IMR-90 (cell line): ENCODE results near the gene MRPS15. TPM values are rescaled to one million over a fixed set of nuclear protein-coding genes. Genes with fewer than 3 reads are reported as not detected.

ENCODE experiments used
- ATAC-seq: fragments of 200-7000 bp; cut with Tn5 transposase; 2 replicates; pipeline ENCODE4 v1.9.1; 2020; ENCODE audit warnings: low read depth, mild to moderate bottlenecking, moderate library complexity
- BruUV-seq: library from RNA; stranded (reverse); fragments of 400-500 nt; replicated peaks from 2 replicates; lab custom pipeline; 2021; lab: Mats Ljungman, UMichigan
- CTCF ChIA-PET: fragments of 300-600 bp; formaldehyde crosslinking; extraction: SDS; loops from one replicate; lab custom pipeline; 2021; ENCODE audit warnings: antibody characterized with exemption; lab: Yijun Ruan, JAX
- POLR2A ChIA-PET: fragments of 300-600 bp; sonication (Branson Sonifier 250); formaldehyde crosslinking; loops from one replicate; lab custom pipeline; 2022; ENCODE audit warnings: antibody characterized with exemption; ENCODE audit not compliant: unreplicated experiment; lab: Charles Lee
- DNase-seq: peaks from one replicate; pipeline ENCODE4 v3.0.0; 2013
- H2AFZ ChIP-seq: replicated peaks from 2 replicates; pipeline ENCODE3; 2013; ENCODE audit warnings: low read length, mild to moderate bottlenecking; ENCODE audit not compliant: poor library complexity
- H2AK5ac ChIP-seq: 2 replicates; pipeline ENCODE4 v1.6.1; 2013; ENCODE audit warnings: low read depth, low read length, inconsistent platforms
- H2AK9ac ChIP-seq: replicated peaks from 2 replicates; pipeline ENCODE3; 2013; ENCODE audit warnings: mild to moderate bottlenecking, low read depth, low read length, moderate library complexity; ENCODE audit not compliant: poor library complexity
- H2BK120ac ChIP-seq: 2 replicates; pipeline ENCODE4 v1.6.1; 2013; ENCODE audit warnings: low read depth, low read length, inconsistent platforms
- H2BK15ac ChIP-seq: 3 replicates; pipeline ENCODE4 v1.6.1; 2013; ENCODE audit warnings: low read depth, low read length, inconsistent platforms
- H2BK20ac ChIP-seq: 2 replicates; pipeline ENCODE4 v1.6.1; 2013; ENCODE audit warnings: low read depth, mild to moderate bottlenecking, inconsistent platforms, low read length, moderate library complexity
- H2BK5ac ChIP-seq: 2 replicates; pipeline ENCODE4 v1.6.1; 2013; ENCODE audit warnings: mild to moderate bottlenecking, low read depth, low read length, inconsistent platforms; ENCODE audit not compliant: poor library complexity, severe bottlenecking
- H3K14ac ChIP-seq: replicated peaks from 2 replicates; pipeline ENCODE4 v1.6.1; 2013; ENCODE audit warnings: low read depth, low read length, inconsistent platforms
- H3K18ac ChIP-seq: 2 replicates; pipeline ENCODE4 v1.6.1; 2013; ENCODE audit warnings: low read depth, low read length, control low read depth
- H3K23ac ChIP-seq: 2 replicates; pipeline ENCODE4 v1.6.1; 2013; ENCODE audit warnings: low read depth, low read length, inconsistent platforms
- H3K27ac ChIP-seq: 2 replicates; pipeline ENCODE4 v1.5.1; 2013; ENCODE audit warnings: mild to moderate bottlenecking, control low read depth, low read length; ENCODE audit not compliant: insufficient read depth
- H3K27me3 ChIP-seq: 2 replicates; pipeline ENCODE4 v1.6.1; 2013; ENCODE audit warnings: low read length; ENCODE audit not compliant: control insufficient read depth, insufficient read depth
- H3K36me3 ChIP-seq: 2 replicates; pipeline ENCODE4 v1.6.1; 2013; ENCODE audit warnings: low read length, mixed read lengths; ENCODE audit not compliant: control insufficient read depth, insufficient read depth
- H3K4ac ChIP-seq: 2 replicates; pipeline ENCODE4 v1.6.1; 2013; ENCODE audit warnings: low read depth, low read length, inconsistent platforms
- H3K4me1 ChIP-seq: 2 replicates; pipeline ENCODE4 v1.6.1; 2013; ENCODE audit warnings: low read length, mixed read lengths; ENCODE audit not compliant: control insufficient read depth, insufficient read depth
- H3K4me2 ChIP-seq: 2 replicates; pipeline ENCODE4 v1.6.1; 2013; ENCODE audit warnings: low read depth, mild to moderate bottlenecking, control low read depth, low read length, moderate library complexity
- H3K4me3 ChIP-seq: 2 replicates; pipeline ENCODE4 v1.5.1; 2013; ENCODE audit warnings: low read depth, mild to moderate bottlenecking, control low read depth, low read length, moderate library complexity; ENCODE audit not compliant: insufficient read depth
- H3K56ac ChIP-seq: 2 replicates; pipeline ENCODE4 v1.6.1; 2013; ENCODE audit warnings: low read length, inconsistent platforms; ENCODE audit not compliant: insufficient read depth; ENCODE audit errors: extremely low read depth
- H3K79me1 ChIP-seq, 2 experiments: 2 replicates each; pipeline ENCODE4 v1.6.1; 2013; ENCODE audit warnings: low read length in 2 of 2, inconsistent platforms in 1 of 2, low read depth in 1 of 2
- H3K9ac ChIP-seq: 2 replicates; pipeline ENCODE4 v1.6.1; 2013; ENCODE audit warnings: low read depth, low read length, control low read depth
- H3K9me1 ChIP-seq: 2 replicates; pipeline ENCODE4 v1.6.1; 2013; ENCODE audit warnings: low read length, inconsistent platforms; ENCODE audit not compliant: insufficient read depth
- H3K9me3 ChIP-seq: 2 replicates; pipeline ENCODE4 v1.6.1; 2013; ENCODE audit warnings: low read length; ENCODE audit not compliant: control insufficient read depth, insufficient read depth
- H4K20me1 ChIP-seq: 2 replicates; pipeline ENCODE4 v1.6.1; 2013; ENCODE audit warnings: low read length, inconsistent platforms; ENCODE audit not compliant: insufficient read depth
- H4K5ac ChIP-seq: 2 replicates; pipeline ENCODE4 v1.6.1; 2013; ENCODE audit warnings: mild to moderate bottlenecking, low read depth, low read length, control low read depth
- H4K8ac ChIP-seq, 2 experiments: 2 replicates each; pipeline ENCODE4 v1.6.1; 2013; ENCODE audit warnings: low read depth in 2 of 2, low read length in 2 of 2, control low read depth in 1 of 2, inconsistent platforms in 1 of 2
- H4K91ac ChIP-seq: 2 replicates; pipeline ENCODE4 v1.6.1; 2013; ENCODE audit warnings: low read depth, low read length, inconsistent platforms; ENCODE audit not compliant: insufficient read depth
- BHLHE40 ChIP-seq: fragments of 150-350 bp; IDR thresholded peaks from 2 replicates; pipeline ENCODE4 v1.6.1; 2016; ENCODE audit warnings: mild to moderate bottlenecking, low read depth, low read length
- CEBPB ChIP-seq: IDR thresholded peaks from 2 replicates; pipeline ENCODE4 v1.6.1; 2012; ENCODE audit warnings: low read depth, low read length, improper control_type of control experiment
- CTCF ChIP-seq: conservative IDR thresholded peaks from 2 replicates; pipeline ENCODE4 v1.5.1; 2012; ENCODE audit warnings: mild to moderate bottlenecking, low read depth, low read length, improper control_type of control experiment
- MAFK ChIP-seq: IDR thresholded peaks from 2 replicates; pipeline ENCODE4 v1.6.1; 2012; ENCODE audit warnings: low read depth, low read length, improper control_type of control experiment
- MAZ ChIP-seq: IDR thresholded peaks from 2 replicates; pipeline ENCODE4 v1.6.1; 2012; ENCODE audit warnings: low read depth, mild to moderate bottlenecking, low read length, improper control_type of control experiment, moderate library complexity, borderline replicate concordance
- MXI1 ChIP-seq: IDR thresholded peaks from 2 replicates; pipeline ENCODE4 v1.6.1; 2012; ENCODE audit warnings: low read depth, mild to moderate bottlenecking, low read length, moderate library complexity, borderline replicate concordance
- NFE2L2 ChIP-seq: fragments of 150-350 bp; IDR thresholded peaks from 2 replicates; pipeline ENCODE4 v1.6.1; 2016; ENCODE audit warnings: low read depth, mild to moderate bottlenecking, low read length
- POLR2A ChIP-seq: IDR thresholded peaks from 2 replicates; pipeline ENCODE4 v1.6.1; 2012; ENCODE audit warnings: mild to moderate bottlenecking, low read depth, low read length
- RAD21 ChIP-seq: IDR thresholded peaks from 2 replicates; pipeline ENCODE4 v1.6.1; 2012; ENCODE audit warnings: low read length, improper control_type of control experiment
- RCOR1 ChIP-seq: IDR thresholded peaks from 2 replicates; pipeline ENCODE4 v1.6.1; 2012; ENCODE audit warnings: mild to moderate bottlenecking, low read length, improper control_type of control experiment; ENCODE audit not compliant: insufficient replicate concordance
- RFX5 ChIP-seq: IDR thresholded peaks from 2 replicates; pipeline ENCODE4 v1.8.0; 2012; ENCODE audit warnings: low read depth, mild to moderate bottlenecking, low read length, moderate library complexity
- SMC3 ChIP-seq: fragments of 150-350 bp; IDR thresholded peaks from 2 replicates; pipeline ENCODE4 v1.6.1; 2016; ENCODE audit warnings: low read depth, mild to moderate bottlenecking, antibody characterized with exemption, low read length, moderate library complexity
- USF2 ChIP-seq: fragments of 150-350 bp; IDR thresholded peaks from 2 replicates; pipeline ENCODE4 v1.6.1; 2017; ENCODE audit warnings: mild to moderate bottlenecking, antibody characterized with exemption, low read length, low read depth
- WGBS, 2 experiments: methylation state at CpG; one replicate each; pipeline versions ENCODE4 v1.1.5 to v1.1.7; 2013; ENCODE audit warnings: missing lambda C conversion rate in 2 of 2; ENCODE audit not compliant: insufficient read length in 1 of 2; ENCODE audit errors: extremely low coverage in 2 of 2; 5-methylcytosine and 5-hydroxymethylcytosine counted together
- dilution Hi-C: fragments of 300-500 bp; cut with HindIII; formaldehyde crosslinking; loops from one replicate; pipeline ENCODE4 v1.14.3; 2018; ENCODE audit warnings: low sequenced_read_pairs; ENCODE audit not compliant: unreplicated experiment
- in situ Hi-C: fragments of 300-500 bp; cut with MboI; formaldehyde crosslinking; loops from 3 replicates; pipeline ENCODE4 v1.14.3; 2019; ENCODE audit warnings: low sequenced_read_pairs, inconsistent platforms, mixed read lengths
- intact Hi-C: fragments of 100-400 bp; cut with micrococcal nuclease; formaldehyde crosslinking; loops from 2 replicates; pipeline ENCODE4 v1.10.0; 2022
- polyA plus RNA-seq, 3 experiments: library from polyadenylated mRNA; depleted of rRNA; stranded (reverse); fragments of >200 nt; gene quantifications; 2 replicates each; pipeline ENCODE4 v1.2.3, GENCODE V29; 2012; ENCODE audit warnings: low replicate concordance in 1 of 3
- total RNA-seq: library from RNA; depleted of rRNA; stranded (reverse); fragments of >200 nt; gene quantifications from 2 replicates; pipeline ENCODE4 v1.2.3, GENCODE V29; 2012

Gene MRPS15
- total and polyA plus RNA-seq, 2 of the 4 experiments (the other 2 are of a cell fraction) = 46.1 to 77.9 TPM

- no peak overlapping the region for H3K4me3 ChIP-seq
- ATAC-seq = no peak
- H4K91ac ChIP-seq = no peak overlapping the region
- H3K9me3 ChIP-seq = no peaks in the 10 kb centered on the region
- in situ Hi-C loops = no loop called here
- H3K23ac ChIP-seq = no peak overlapping the region
- no peak overlapping the region for H4K5ac ChIP-seq
- H3K27me3 ChIP-seq = peaks cover 3% of the 10 kb centered on the region; the same call in 1 of the 2 replicates
- H3K4me2 ChIP-seq = no peak overlapping the region
- H2AFZ ChIP-seq = no peak overlapping the region
- no peak overlapping the region for H2AK5ac ChIP-seq
- H2BK20ac ChIP-seq = no peak overlapping the region
- no peak overlapping the region for H2BK15ac ChIP-seq
- no peak overlapping the region for H3K9ac ChIP-seq
- H3K18ac ChIP-seq = no peak overlapping the region
- no peaks in the 10 kb centered on the region for H3K4me1 ChIP-seq
- intact Hi-C loops = no loop called here
- no peaks in the 10 kb centered on the region for H3K9me1 ChIP-seq
- no peak overlapping the region for H2AK9ac ChIP-seq
- no peak for DNase-seq
- H3K56ac ChIP-seq = no peak overlapping the region
- H4K8ac ChIP-seq = no peak overlapping the region
- ChIA-PET CTCF (no interaction called here), POLR2A (no interaction called here)
- no peak overlapping the region for H3K27ac ChIP-seq
- no peaks in the 10 kb centered on the region for H3K36me3 ChIP-seq
- WGBS, 2 experiments = 42% methylated on average over 3 of the region's 15 CpGs; no CpG with 5 or more reads in 1 of the 2 experiments
- H2BK5ac ChIP-seq = no peak overlapping the region
- dilution Hi-C loops = no loop called here
- no peak overlapping the region for H3K4ac ChIP-seq
- TF ChIP-seq CEBPB = no peak
- no peak for TF ChIP-seq POLR2A
- TF ChIP-seq CTCF = no peak
- TF ChIP-seq RAD21 = no peak
- no peak for TF ChIP-seq NFE2L2
- no peak for TF ChIP-seq RCOR1
- TF ChIP-seq BHLHE40 = no peak
- TF ChIP-seq MAFK = no peak
- TF ChIP-seq SMC3 = no peak
- TF ChIP-seq USF2 = no peak
- no peak for TF ChIP-seq RFX5
- no peak for TF ChIP-seq MXI1
- TF ChIP-seq MAZ = no peak
- no peaks in the 10 kb centered on the region for H4K20me1 ChIP-seq
- H2BK120ac ChIP-seq = no peak overlapping the region
- H3K14ac ChIP-seq = no peak overlapping the region
- H3K79me1 ChIP-seq = no peaks in the 10 kb centered on the region
- no TSS peak for BruUV-seq
These were observed 47.9 kb upstream of the MRPS15 start for GRCh38 chr1:36511804-36512798.
